ENCODE data around the gene PSENEN. TPM values are rescaled to one million over a fixed set of nuclear protein-coding genes. Genes with fewer than 3 reads are reported as not detected.

PSENEN gene
- total and polyA plus RNA-seq, 2 of the 8 experiments (the other 6 are each of a cell fraction or from before 2014, with no cell fraction given): 66.7 to 75.3 TPM

DNA sequence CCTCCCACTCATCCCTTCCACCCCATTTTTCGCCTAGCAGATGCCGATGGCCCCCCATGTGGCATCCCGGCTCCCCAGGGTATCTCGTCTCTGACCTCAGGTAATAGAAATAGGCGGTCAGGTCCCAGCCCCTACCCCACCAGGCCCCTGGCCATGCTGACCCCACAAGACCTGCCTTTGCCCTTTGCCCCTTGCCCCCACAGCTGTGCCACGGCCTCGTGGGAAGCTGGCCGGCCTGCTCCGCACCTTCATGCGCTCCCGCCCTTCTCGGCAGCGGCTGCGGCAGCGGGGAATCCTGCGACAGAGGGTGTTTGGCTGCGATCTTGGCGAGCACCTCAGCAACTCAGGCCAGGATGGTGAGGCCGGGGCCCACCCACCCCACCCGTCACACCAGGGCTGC is 35.3 kb downstream of the PSENEN start (continued):
- no peak for TF ChIP-seq SAP30 (IDR thresholded peaks at IDR 0.05; ENCODE audit: insufficient read depth, insufficient replicate concordance, low read length)
- TF ChIP-seq CTBP2 (IDR thresholded peaks at IDR 0.05; ENCODE audit: borderline replicate concordance, insufficient read depth, insufficient read length, low read length): no peak
- no peak for TF ChIP-seq E2F6 (IDR thresholded peaks at IDR 0.05)

Measured in H1 (cell line).